Cardiac muscle cell (in vitro differentiated cells and primary cell): Measurements from ENCODE around the gene TREX2. TPM values are rescaled to one million over a fixed set of nuclear protein-coding genes. Genes with fewer than 3 reads are reported as not detected.

Experiments
- DNase-seq, 2 donors: peaks; one replicate each; pipeline versions ENCODE4 v3.0.0 to v3.0.0-alpha.2; 2010 to 2017; ENCODE audit warnings: low read depth in 1 of 2, low spot score in 1 of 2
- H3K27ac ChIP-seq: fragments of 200-600 bp; sonication (generic); 2 replicates; pipeline ENCODE4 v1.5.1; 2016
- H3K27me3 ChIP-seq: fragments of 200-600 bp; sonication (generic); 2 replicates; pipeline ENCODE4 v1.6.0; 2016; ENCODE audit warnings: control low read depth
- H3K36me3 ChIP-seq: fragments of 200-600 bp; sonication (generic); 2 replicates; pipeline ENCODE4 v1.5.1; 2016; ENCODE audit warnings: control low read depth
- H3K4me1 ChIP-seq: fragments of 200-600 bp; sonication (generic); 2 replicates; pipeline ENCODE4 v1.8.1; 2017; ENCODE audit warnings: low read depth, mild to moderate bottlenecking, mixed run types
- H3K4me3 ChIP-seq: fragments of 200-600 bp; sonication (generic); 2 replicates; pipeline ENCODE4 v1.5.1; 2016; ENCODE audit warnings: mild to moderate bottlenecking
- H3K9me3 ChIP-seq: fragments of 200-600 bp; sonication (generic); 2 replicates; pipeline ENCODE4 v1.5.1; 2017; ENCODE audit warnings: low read depth, mild to moderate bottlenecking, control low read depth
- CTCF ChIP-seq: IDR thresholded peaks from 2 replicates; pipeline ENCODE4 v1.5.1; 2012; ENCODE audit warnings: low read depth, mild to moderate bottlenecking, low read length
- polyA plus RNA-seq: library from polyadenylated mRNA; unstranded; fragments of >200 nt; fragmentation: Nextera tagmentation; extraction: Ambion mirVana; gene quantifications from 2 replicates; pipeline ENCODE4 v1.2.1, GENCODE V29; 2016
- total RNA-seq: library from RNA; depleted of rRNA; stranded (reverse); fragments of >200 nt; gene quantifications from 2 replicates; pipeline ENCODE4 v1.2.3, GENCODE V29; 2016

The TREX2 gene
- total and polyA plus RNA-seq, 2 experiments from 2014 or later: 0.36 TPM; not detected in 1

- TF ChIP-seq CTCF: no peak
- Histone ChIP-seq H3K9me3 (no peaks in the 10 kb centered on the region), H3K4me1 (no peaks in the 10 kb centered on the region), H3K27ac (no peak overlapping the region), H3K36me3 (no peaks in the 10 kb centered on the region), H3K4me3 (no peak overlapping the region), H3K27me3 (no peaks in the 10 kb centered on the region)
- no peak for DNase-seq
These were observed 47.4 kb downstream of the TREX2 start for GRCh38 chrX:153398275-153398960.

- Histone ChIP-seq H3K9me3 (no peaks in the 10 kb centered on the region), H3K36me3 (no peaks in the 10 kb centered on the region), H3K27ac (no peak overlapping the region), H3K27me3 (no peaks in the 10 kb centered on the region), H3K4me3 (no peak overlapping the region), H3K4me1 (no peaks in the 10 kb centered on the region)
- no peak for TF ChIP-seq CTCF
- DNase-seq: no peak
These were observed 48.4 kb downstream of the TREX2 start for GRCh38 chrX:153397256-153397960.

GRCh38 chrX:153396320-153397195 lies 49.3 kb downstream of the TREX2 start:
- no peaks in the 10 kb centered on the region for H3K27me3 ChIP-seq
- no peaks in the 10 kb centered on the region for H3K9me3 ChIP-seq
- DNase-seq: no peak
- no peaks in the 10 kb centered on the region for H3K4me1 ChIP-seq
- TF ChIP-seq CTCF: no peak
- no peaks in the 10 kb centered on the region for H3K36me3 ChIP-seq
- no peak overlapping the region for H3K27ac ChIP-seq
- no peak overlapping the region for H3K4me3 ChIP-seq

GRCh38 chrX:153395613-153396319 lies 50.1 kb downstream of the TREX2 start:
- Histone ChIP-seq H3K4me1 (no peaks in the 10 kb centered on the region), H3K27ac (no peak overlapping the region), H3K4me3 (no peak overlapping the region), H3K27me3 (no peaks in the 10 kb centered on the region), H3K9me3 (no peaks in the 10 kb centered on the region), H3K36me3 (no peaks in the 10 kb centered on the region)
- TF ChIP-seq CTCF: no peak
- DNase-seq: no peak

- TF ChIP-seq CTCF: no peak
- Histone ChIP-seq H3K27me3 (no peaks in the 10 kb centered on the region), H3K4me1 (no peaks in the 10 kb centered on the region), H3K9me3 (no peaks in the 10 kb centered on the region), H3K27ac (no peak overlapping the region), H3K4me3 (no peak overlapping the region), H3K36me3 (no peaks in the 10 kb centered on the region)
- DNase-seq: no peak
These were observed 51.2 kb downstream of the TREX2 start for GRCh38 chrX:153394612-153395011.
